ENCODE results near the gene SLC35D3.

The SLC35D3 gene

DNA sequence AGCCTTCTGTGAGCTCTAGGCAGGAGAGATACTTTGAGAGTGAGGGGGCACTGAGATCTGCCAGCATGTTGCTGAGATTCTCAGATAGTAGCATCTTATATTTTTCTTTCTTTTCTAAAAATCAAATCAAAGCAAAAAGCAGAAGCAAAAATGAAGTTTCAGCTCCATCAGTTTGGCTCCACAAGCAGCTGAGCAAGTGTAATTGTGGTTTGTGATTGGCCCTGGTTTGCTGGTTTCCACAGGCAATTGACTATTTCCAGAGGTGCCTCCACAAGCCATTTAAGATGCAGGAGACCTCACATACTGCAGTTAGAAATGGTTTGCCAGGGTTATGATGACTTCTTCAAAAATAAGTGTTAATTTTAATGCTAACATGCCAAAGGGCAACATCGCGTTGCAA, 4.3 kb downstream of the SLC35D3 start:
- no peak for DNase-seq
- no peaks in the 10 kb centered on the region for H3K27me3 ChIP-seq (ENCODE audit: insufficient read depth, low read depth, severe bottlenecking)
- H3K27ac ChIP-seq, result no peak overlapping the region
- no peak overlapping the region for H3K4me3 ChIP-seq (ENCODE audit: low read depth, low read length)
- no peak for TF ChIP-seq CTCF (IDR thresholded peaks at IDR 0.05; ENCODE audit: low read depth, low read length)
- no peaks in the 10 kb centered on the region for H3K9me3 ChIP-seq (ENCODE audit: severe bottlenecking)
- H3K36me3 ChIP-seq, result no peaks in the 10 kb centered on the region

- Histone ChIP-seq H3K36me3 (no peaks in the 10 kb centered on the region), H3K9me3 (ENCODE audit: severe bottlenecking) (no peaks in the 10 kb centered on the region), H3K27me3 (ENCODE audit: insufficient read depth, low read depth, severe bottlenecking) (no peaks in the 10 kb centered on the region), H3K27ac (no peak overlapping the region), H3K4me3 (ENCODE audit: low read depth, low read length) (no peak overlapping the region)
- DNase-seq, result peak; percentile 49
- TF ChIP-seq CTCF (IDR thresholded peaks at IDR 0.05; ENCODE audit: low read depth, low read length), result peak; percentile 55
Measured at GRCh38 chr6:136927292-136927691, 5.2 kb downstream of the SLC35D3 start.

DNA sequence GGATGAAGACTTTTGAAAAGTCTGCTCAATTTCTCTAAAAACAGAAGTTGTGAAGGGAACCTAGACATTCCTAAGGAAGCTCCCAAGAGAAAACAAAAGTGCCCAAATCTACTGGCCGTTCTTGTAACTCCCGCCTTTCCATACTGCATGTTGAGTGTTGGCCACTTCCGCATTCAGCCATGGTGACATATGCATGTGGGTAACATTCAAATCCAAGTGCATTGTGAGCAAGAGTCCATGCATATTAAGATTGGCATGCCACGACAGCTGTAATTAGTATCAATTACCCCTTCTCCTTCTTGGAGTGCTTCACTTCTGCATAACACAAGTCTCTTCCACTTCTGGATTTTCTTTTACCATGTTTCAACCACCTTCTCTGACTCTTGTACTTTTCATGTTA, 8.4 kb downstream of the SLC35D3 start:
- DNase-seq, result no peak
- Histone ChIP-seq H3K9me3 (ENCODE audit: severe bottlenecking) (no peaks in the 10 kb centered on the region), H3K27ac (no peak overlapping the region), H3K27me3 (ENCODE audit: insufficient read depth, low read depth, severe bottlenecking) (no peaks in the 10 kb centered on the region), H3K4me3 (ENCODE audit: low read depth, low read length) (no peak overlapping the region), H3K36me3 (no peaks in the 10 kb centered on the region)
- no peak for TF ChIP-seq CTCF (IDR thresholded peaks at IDR 0.05; ENCODE audit: low read depth, low read length)

DNA sequence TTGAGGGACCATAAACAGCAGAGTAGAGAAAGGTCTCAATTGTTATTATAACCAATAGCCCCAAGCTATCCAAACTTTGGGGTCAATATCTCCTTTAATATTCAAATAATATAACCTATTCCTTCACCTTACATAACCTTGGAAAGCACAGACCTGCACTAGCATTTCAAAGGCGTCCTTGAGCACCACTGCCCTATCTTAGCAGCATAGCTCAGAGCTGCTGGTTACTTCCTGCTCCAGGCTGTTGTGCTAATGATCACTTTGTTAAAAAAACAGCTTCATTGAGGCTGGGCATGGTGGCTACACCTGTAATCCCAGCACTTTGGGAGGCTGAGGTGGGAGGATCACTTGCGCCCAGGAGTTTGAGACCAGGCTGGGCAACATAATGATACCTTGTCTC, 10.5 kb downstream of the SLC35D3 start:
- Histone ChIP-seq H3K36me3 (no peaks in the 10 kb centered on the region), H3K27me3 (ENCODE audit: insufficient read depth, low read depth, severe bottlenecking) (no peaks in the 10 kb centered on the region), H3K27ac (no peak overlapping the region), H3K9me3 (ENCODE audit: severe bottlenecking) (no peaks in the 10 kb centered on the region), H3K4me3 (ENCODE audit: low read depth, low read length) (no peak overlapping the region)
- TF ChIP-seq CTCF (IDR thresholded peaks at IDR 0.05; ENCODE audit: low read depth, low read length), result no peak
- DNase-seq, result no peak

DNA sequence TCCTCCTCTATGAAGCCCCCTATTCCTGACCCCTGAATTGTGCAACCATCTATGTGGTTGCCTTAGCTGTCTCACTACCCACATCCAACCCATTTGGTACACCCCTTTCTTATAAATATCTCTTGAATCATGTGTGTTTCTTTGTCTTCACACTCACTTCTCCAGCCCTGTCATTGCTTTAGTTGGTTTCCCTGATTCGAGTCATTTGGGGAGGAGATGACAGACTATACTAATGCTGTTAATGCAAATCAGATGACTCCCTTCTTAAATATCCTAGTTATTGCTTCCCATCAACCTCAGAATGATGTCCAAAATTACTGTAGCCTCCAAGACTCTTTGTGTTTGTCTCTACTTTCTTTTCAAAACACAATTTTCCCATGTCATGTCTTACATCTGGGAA, 23.0 kb downstream of the SLC35D3 start:
- Histone ChIP-seq H3K9me3 (ENCODE audit: severe bottlenecking) (no peaks in the 10 kb centered on the region), H3K4me3 (ENCODE audit: low read depth, low read length) (no peak overlapping the region), H3K27me3 (ENCODE audit: insufficient read depth, low read depth, severe bottlenecking) (no peaks in the 10 kb centered on the region), H3K36me3 (no peaks in the 10 kb centered on the region), H3K27ac (no peak overlapping the region)
- TF ChIP-seq CTCF (IDR thresholded peaks at IDR 0.05; ENCODE audit: low read depth, low read length), result no peak
- no peak for DNase-seq

DNA sequence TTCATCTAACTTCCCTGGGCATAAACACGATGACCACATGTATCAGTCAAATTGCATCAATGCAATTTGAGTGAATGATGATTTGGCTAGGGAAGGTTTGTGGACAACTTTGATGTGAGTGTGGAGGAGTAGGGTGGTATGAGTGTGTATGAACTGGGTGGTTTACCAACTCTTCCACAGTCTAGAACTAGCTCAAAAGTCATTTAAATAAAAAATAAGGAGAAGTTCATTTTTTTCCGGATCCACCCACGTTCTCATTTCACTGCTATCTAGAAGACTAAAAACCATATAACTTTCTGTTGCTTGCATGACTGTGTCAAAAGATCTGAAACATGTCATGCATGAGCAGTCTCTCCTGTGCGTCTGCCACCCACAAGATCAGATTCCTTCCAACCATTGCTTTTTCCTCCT, 23.6 kb downstream of the SLC35D3 start:
- no peaks in the 10 kb centered on the region for H3K27me3 ChIP-seq (ENCODE audit: insufficient read depth, low read depth, severe bottlenecking)
- no peaks in the 10 kb centered on the region for H3K9me3 ChIP-seq (ENCODE audit: severe bottlenecking)
- H3K4me3 ChIP-seq (ENCODE audit: low read depth, low read length), result no peak overlapping the region
- H3K27ac ChIP-seq, result no peak overlapping the region
- H3K36me3 ChIP-seq, result no peaks in the 10 kb centered on the region
- TF ChIP-seq CTCF (IDR thresholded peaks at IDR 0.05; ENCODE audit: low read depth, low read length), result no peak
- no peak for DNase-seq
